Ishikawa (cell line): Measurements from ENCODE around the gene ZNF600.

Experiments used
- CEBPB ChIP-seq: IDR thresholded peaks from 2 replicates; pipeline ENCODE4 v1.6.1; 2012
- CREB1 ChIP-seq: IDR thresholded peaks from 2 replicates; pipeline ENCODE4 v1.6.1; 2012; ENCODE audit warnings: low read depth
- EGR1 ChIP-seq: IDR thresholded peaks from 2 replicates; pipeline ENCODE4 v1.6.1; 2012
- EP300 ChIP-seq: IDR thresholded peaks from 2 replicates; pipeline ENCODE4 v1.6.1; 2012; ENCODE audit warnings: borderline replicate concordance
- FOXM1 ChIP-seq: IDR thresholded peaks from 2 replicates; pipeline ENCODE4 v1.6.1; 2012; ENCODE audit warnings: low read depth, borderline replicate concordance
- NFIC ChIP-seq: IDR thresholded peaks from 2 replicates; pipeline ENCODE4 v1.6.1; 2012
- RAD21 ChIP-seq: IDR thresholded peaks from 2 replicates; pipeline ENCODE4 v1.6.1; 2012; ENCODE audit warnings: low read depth
- TAF1 ChIP-seq: IDR thresholded peaks from 2 replicates; pipeline ENCODE4 v1.6.1; 2012; ENCODE audit warnings: low read depth, mild to moderate bottlenecking
- TCF12 ChIP-seq: IDR thresholded peaks from 2 replicates; pipeline ENCODE4 v1.6.1; 2012; ENCODE audit warnings: low read depth
- TEAD4 ChIP-seq: IDR thresholded peaks from 2 replicates; pipeline ENCODE4 v1.6.1; 2012
- YY1 ChIP-seq: IDR thresholded peaks from 2 replicates; pipeline ENCODE4 v1.6.1; 2012; ENCODE audit warnings: low read depth
- ZBTB7A ChIP-seq: IDR thresholded peaks from 2 replicates; pipeline ENCODE4 v1.6.1; 2012; ENCODE audit warnings: low read depth
- TF ChIP-seq, protein P1 (sequence below): IDR thresholded peaks from 2 replicates; pipeline ENCODE4 v1.6.1; 2012; ENCODE audit warnings: low read depth, mild to moderate bottlenecking
- TF ChIP-seq, protein P2 (sequence below): IDR thresholded peaks from 2 replicates; pipeline ENCODE4 v1.6.1; 2012
- TF ChIP-seq, protein P3 (sequence below): IDR thresholded peaks from 2 replicates; pipeline ENCODE4 v1.6.1; 2012

ZNF600 gene

DNA sequence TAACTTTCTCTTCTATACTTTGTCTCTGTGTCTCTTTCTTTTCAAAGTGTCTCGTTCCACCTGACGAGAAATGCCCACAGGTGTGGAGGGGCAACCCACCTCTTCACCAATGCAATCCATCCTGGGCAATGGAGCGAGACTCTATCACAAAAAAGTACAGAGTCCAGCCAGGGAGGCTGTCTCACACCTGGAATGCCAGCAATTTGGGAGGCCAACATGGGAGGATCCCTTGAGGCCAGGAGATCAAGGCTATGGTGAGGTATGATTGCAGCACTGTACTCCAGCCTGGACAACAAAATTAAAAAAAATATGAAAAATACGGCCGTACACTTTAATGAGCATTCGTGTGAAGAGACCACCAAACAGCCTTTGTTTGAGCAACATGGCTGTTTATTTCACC lies 2.8 kb upstream of the ZNF600 start:
- TF ChIP-seq, protein P1, sequence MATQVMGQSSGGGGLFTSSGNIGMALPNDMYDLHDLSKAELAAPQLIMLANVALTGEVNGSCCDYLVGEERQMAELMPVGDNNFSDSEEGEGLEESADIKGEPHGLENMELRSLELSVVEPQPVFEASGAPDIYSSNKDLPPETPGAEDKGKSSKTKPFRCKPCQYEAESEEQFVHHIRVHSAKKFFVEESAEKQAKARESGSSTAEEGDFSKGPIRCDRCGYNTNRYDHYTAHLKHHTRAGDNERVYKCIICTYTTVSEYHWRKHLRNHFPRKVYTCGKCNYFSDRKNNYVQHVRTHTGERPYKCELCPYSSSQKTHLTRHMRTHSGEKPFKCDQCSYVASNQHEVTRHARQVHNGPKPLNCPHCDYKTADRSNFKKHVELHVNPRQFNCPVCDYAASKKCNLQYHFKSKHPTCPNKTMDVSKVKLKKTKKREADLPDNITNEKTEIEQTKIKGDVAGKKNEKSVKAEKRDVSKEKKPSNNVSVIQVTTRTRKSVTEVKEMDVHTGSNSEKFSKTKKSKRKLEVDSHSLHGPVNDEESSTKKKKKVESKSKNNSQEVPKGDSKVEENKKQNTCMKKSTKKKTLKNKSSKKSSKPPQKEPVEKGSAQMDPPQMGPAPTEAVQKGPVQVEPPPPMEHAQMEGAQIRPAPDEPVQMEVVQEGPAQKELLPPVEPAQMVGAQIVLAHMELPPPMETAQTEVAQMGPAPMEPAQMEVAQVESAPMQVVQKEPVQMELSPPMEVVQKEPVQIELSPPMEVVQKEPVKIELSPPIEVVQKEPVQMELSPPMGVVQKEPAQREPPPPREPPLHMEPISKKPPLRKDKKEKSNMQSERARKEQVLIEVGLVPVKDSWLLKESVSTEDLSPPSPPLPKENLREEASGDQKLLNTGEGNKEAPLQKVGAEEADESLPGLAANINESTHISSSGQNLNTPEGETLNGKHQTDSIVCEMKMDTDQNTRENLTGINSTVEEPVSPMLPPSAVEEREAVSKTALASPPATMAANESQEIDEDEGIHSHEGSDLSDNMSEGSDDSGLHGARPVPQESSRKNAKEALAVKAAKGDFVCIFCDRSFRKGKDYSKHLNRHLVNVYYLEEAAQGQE = no peak
- TF ChIP-seq, protein P2, sequence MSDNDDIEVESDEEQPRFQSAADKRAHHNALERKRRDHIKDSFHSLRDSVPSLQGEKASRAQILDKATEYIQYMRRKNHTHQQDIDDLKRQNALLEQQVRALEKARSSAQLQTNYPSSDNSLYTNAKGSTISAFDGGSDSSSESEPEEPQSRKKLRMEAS = no peak
- TF ChIP-seq EGR1 (no peak), FOXM1 (no peak), CREB1 (no peak), RAD21 (no peak), ZBTB7A (no peak), TCF12 (no peak), TAF1 (no peak), YY1 (no peak), NFIC (no peak), EP300 (no peak), TEAD4 (no peak), CEBPB (no peak)
- TF ChIP-seq, protein P3, sequence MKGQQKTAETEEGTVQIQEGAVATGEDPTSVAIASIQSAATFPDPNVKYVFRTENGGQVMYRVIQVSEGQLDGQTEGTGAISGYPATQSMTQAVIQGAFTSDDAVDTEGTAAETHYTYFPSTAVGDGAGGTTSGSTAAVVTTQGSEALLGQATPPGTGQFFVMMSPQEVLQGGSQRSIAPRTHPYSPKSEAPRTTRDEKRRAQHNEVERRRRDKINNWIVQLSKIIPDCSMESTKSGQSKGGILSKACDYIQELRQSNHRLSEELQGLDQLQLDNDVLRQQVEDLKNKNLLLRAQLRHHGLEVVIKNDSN = no peak

DNA sequence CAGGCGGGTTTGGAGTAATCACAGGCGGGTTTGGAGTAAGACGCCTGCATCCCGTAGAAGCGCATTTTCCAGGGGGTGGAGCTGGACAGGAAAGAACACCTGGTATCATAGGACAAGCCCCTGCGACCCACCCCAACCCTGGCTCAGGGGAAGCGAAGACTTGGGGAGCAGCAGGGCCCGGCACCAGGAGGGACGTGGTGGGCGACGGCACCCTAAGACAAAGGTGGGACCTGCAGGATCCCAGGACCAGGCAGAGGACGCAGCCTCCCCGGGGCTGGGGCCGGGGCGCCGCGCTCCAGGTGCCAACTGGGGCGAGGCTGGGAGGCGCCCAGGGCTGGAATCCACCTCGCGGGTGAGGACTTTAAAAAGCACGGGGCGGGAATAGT lies 520 bp downstream of the ZNF600 start:
- TF ChIP-seq TCF12 = no peak
- no peak for TF ChIP-seq RAD21
- TF ChIP-seq, protein P2 = no peak
- TF ChIP-seq, protein P1 = no peak
- TF ChIP-seq, protein P3 = no peak
- no peak for TF ChIP-seq ZBTB7A
- TF ChIP-seq FOXM1 = no peak
- no peak for TF ChIP-seq CREB1
- TF ChIP-seq YY1 = no peak

DNA sequence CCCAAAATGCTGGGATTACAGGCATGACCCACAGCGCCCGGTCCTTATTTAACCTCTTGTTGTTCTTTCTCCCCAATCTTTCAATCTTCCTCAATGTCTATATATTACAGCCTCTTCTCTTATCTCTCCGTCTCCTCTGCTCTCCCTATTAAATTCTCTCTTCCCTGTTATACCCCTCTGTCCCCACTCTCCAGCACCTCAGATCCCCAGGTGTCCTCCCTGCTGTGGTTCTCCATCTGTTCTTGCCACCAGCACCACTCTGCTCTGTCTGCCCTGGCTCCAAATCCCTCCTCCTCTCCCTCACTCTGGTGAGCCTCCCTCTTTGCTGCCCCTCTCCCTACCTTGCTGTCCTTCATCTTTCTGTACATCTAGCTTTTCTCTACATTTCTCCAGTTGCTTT lies 1.1 kb downstream of the ZNF600 start:
- no peak for TF ChIP-seq CEBPB
- no peak for TF ChIP-seq ZBTB7A
- TF ChIP-seq, protein P2 = no peak
- no peak for TF ChIP-seq TEAD4
- no peak for TF ChIP-seq NFIC
- TF ChIP-seq YY1 = no peak
- no peak for TF ChIP-seq TAF1
- no peak for TF ChIP-seq TCF12
- no peak for TF ChIP-seq RAD21
- TF ChIP-seq, protein P3 = no peak

DNA sequence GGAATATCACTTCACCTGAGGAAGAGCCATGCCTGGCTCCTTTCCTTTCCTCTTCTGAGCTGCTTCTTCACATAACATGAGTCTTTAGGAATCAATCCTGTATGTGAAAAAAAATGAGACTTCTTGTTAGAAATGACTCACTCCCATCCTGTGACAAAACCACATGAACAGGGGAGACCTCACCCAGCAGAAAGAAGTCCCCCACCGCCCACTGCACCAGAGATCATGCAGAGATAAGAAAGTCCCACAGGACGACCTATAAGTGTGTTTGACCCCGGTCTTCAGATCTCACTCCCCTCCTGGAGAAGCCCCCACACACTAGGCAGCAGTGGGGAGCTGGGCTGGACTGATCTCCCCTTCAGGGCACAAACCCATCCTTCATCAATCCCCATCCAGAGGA lies 7.8 kb downstream of the ZNF600 start:
- TF ChIP-seq, protein P1 = no peak

DNA sequence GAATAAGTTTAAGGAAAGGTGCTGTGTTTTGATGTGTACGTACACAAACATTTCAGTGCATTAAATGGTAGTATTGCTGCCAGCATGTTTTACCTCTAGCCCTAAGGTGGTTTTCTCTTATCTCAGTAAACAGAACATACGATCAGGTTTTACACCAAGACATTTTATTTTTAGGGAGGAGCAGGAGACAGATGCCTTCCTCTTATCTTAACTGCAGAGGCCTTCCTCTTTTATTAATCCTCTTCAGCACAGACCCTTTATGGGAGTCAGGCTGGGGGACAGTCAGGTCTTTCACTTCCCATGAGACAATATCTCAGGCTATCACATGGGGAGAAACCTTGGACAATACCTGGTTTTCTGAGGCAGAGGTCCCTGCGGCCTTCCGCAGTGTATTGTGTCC lies 36.8 kb downstream of the ZNF600 start:
- no peak for TF ChIP-seq NFIC
- TF ChIP-seq, protein P3 = no peak
- TF ChIP-seq FOXM1 = no peak
- no peak for TF ChIP-seq EP300
- no peak for TF ChIP-seq ZBTB7A
